Inferior parietal cortex (tissue), 1 donor: ENCODE measurements around the gene RET.

Source experiments
- DNase-seq: peaks from one replicate; pipeline ENCODE4 v3.0.0-alpha.2; 2016; ENCODE audit errors: extremely low spot score

The RET gene

GRCh38 chr10:43120929-43121314 lies 44.1 kb downstream of the RET start:
- no peak for DNase-seq

- no peak for DNase-seq
Measured at GRCh38 chr10:43121444-43121843, 44.6 kb downstream of the RET start.

GRCh38 chr10:43122096-43122495 lies 45.2 kb downstream of the RET start:
- no peak for DNase-seq

- no peak for DNase-seq
Measured at GRCh38 chr10:43122826-43123225, 46.0 kb downstream of the RET start.

- DNase-seq, result no peak
Measured at GRCh38 chr10:43123361-43124093, 46.7 kb downstream of the RET start.

- DNase-seq, result no peak
Measured at GRCh38 chr10:43124094-43124521, 47.2 kb downstream of the RET start.

- DNase-seq, result no peak
Measured at GRCh38 chr10:43124574-43125273, 47.9 kb downstream of the RET start.

GRCh38 chr10:43125274-43125845 lies 48.5 kb downstream of the RET start:
- no peak for DNase-seq

- no peak for DNase-seq
Measured at GRCh38 chr10:43125881-43126731, 49.2 kb downstream of the RET start.

GRCh38 chr10:43126759-43127424 lies 50.0 kb downstream of the RET start:
- DNase-seq, result no peak

GRCh38 chr10:43127442-43127841 lies 50.6 kb downstream of the RET start:
- no peak for DNase-seq

GRCh38 chr10:43128331-43128730 lies 51.5 kb downstream of the RET start:
- DNase-seq, result no peak

GRCh38 chr10:43128958-43129706 lies 52.3 kb downstream of the RET start:
- peak; percentile 44 for DNase-seq

GRCh38 chr10:43130770-43131171 lies 53.9 kb downstream of the RET start:
- DNase-seq, result no peak

GRCh38 chr10:43131256-43131655 lies 54.4 kb downstream of the RET start:
- no peak for DNase-seq

GRCh38 chr10:43131906-43132305 lies 55.0 kb downstream of the RET start:
- no peak for DNase-seq

- DNase-seq, result no peak
Measured at GRCh38 chr10:43132867-43133787, 56.3 kb downstream of the RET start.

- DNase-seq, result no peak
Measured at GRCh38 chr10:43134126-43134905, 57.4 kb downstream of the RET start.

- DNase-seq, result no peak
Measured at GRCh38 chr10:43135064-43135463, 58.2 kb downstream of the RET start.
